CD4-positive, alpha-beta T cell (primary cell): Measurements from ENCODE around the gene CPA4. TPM values are rescaled to one million over a fixed set of nuclear protein-coding genes. Genes with fewer than 3 reads are reported as not detected.

Experiments
- ATAC-seq: fragments of 200-7000 bp; cut with Tn5 transposase; one replicate; pipeline ENCODE4 v1.10.0; 2022; ENCODE audit warnings: mild to moderate bottlenecking; ENCODE audit not compliant: poor library complexity
- CTCF ChIA-PET: fragments of 350-600 bp; sonication (Branson Sonifier 250); formaldehyde crosslinking; loops from one replicate; lab custom pipeline; 2021; ENCODE audit warnings: antibody characterized with exemption, inconsistent platforms; lab: Charles Lee
- POLR2A ChIA-PET: fragments of 350-600 bp; sonication (Branson Sonifier 250); formaldehyde crosslinking; loops from one replicate; lab custom pipeline; 2021; ENCODE audit warnings: antibody characterized with exemption, inconsistent platforms; lab: Charles Lee
- DNase-seq, 14 experiments: peaks; one replicate each; pipeline ENCODE4 v3.0.0-alpha.2; 2013 to 2020; ENCODE audit warnings: mixed read lengths in 2 of 14
- H3K27ac ChIP-seq, 2 donors: one replicate each; pipeline versions ENCODE4 v1.5.1 to v1.7.0; 2013; ENCODE audit warnings: low read length in 2 of 2, low read depth in 1 of 2, mild to moderate bottlenecking in 1 of 2
- H3K27me3 ChIP-seq, 2 experiments: 1 replicate in 1 of 2; 2 replicates in 1 of 2; pipeline versions ENCODE4 v1.6.1 to v1.7.0; 2013; ENCODE audit warnings: low read length in 2 of 2, control low read depth in 1 of 2, mild to moderate bottlenecking in 1 of 2, moderate library complexity in 1 of 2; ENCODE audit not compliant: insufficient read depth in 2 of 2, control insufficient read depth in 1 of 2
- H3K36me3 ChIP-seq: one replicate; pipeline ENCODE4 v1.6.1; 2013; ENCODE audit warnings: low read length, control low read depth; ENCODE audit not compliant: insufficient read depth
- H3K4me1 ChIP-seq: one replicate; pipeline ENCODE4 v1.6.1; 2013; ENCODE audit warnings: low read length, control low read depth; ENCODE audit not compliant: insufficient read depth
- H3K4me3 ChIP-seq: one replicate; pipeline ENCODE4 v1.5.1; 2013; ENCODE audit warnings: mild to moderate bottlenecking, low read length, moderate library complexity
- H3K9me3 ChIP-seq, 2 experiments: 1 replicate in 1 of 2; 2 replicates in 1 of 2; pipeline versions ENCODE4 v1.6.1 to v1.7.0; 2013; ENCODE audit warnings: low read length in 2 of 2, mild to moderate bottlenecking in 2 of 2, control low read depth in 1 of 2, moderate library complexity in 1 of 2; ENCODE audit not compliant: control insufficient read depth in 1 of 2, insufficient read depth in 1 of 2
- H3K27ac Mint-ChIP-seq: one replicate; pipeline ENCODE4 v1.8.0; 2020; ENCODE audit warnings: mixed read lengths
- H3K27me3 Mint-ChIP-seq: one replicate; pipeline ENCODE4 v1.8.0; 2021; ENCODE audit warnings: mixed read lengths
- H3K36me3 Mint-ChIP-seq: one replicate; pipeline ENCODE4 v1.8.0; 2021; ENCODE audit warnings: low read depth, mixed read lengths
- H3K4me1 Mint-ChIP-seq: one replicate; pipeline ENCODE4 v1.8.0; 2021; ENCODE audit warnings: low read depth, mixed read lengths
- H3K4me3 Mint-ChIP-seq: one replicate; pipeline ENCODE4 v1.8.0; 2020; ENCODE audit warnings: mild to moderate bottlenecking, mixed read lengths
- H3K9me3 Mint-ChIP-seq: one replicate; pipeline ENCODE4 v1.8.0; 2020; ENCODE audit warnings: mixed read lengths
- CTCF ChIP-seq: fragments of 200-600 bp; IDR thresholded peaks from one replicate; pipeline ENCODE4 v1.8.0; 2022; ENCODE audit warnings: antibody characterized with exemption, mild to moderate bottlenecking
- intact Hi-C, 2 experiments: fragments of 100-400 bp; cut with DNase I in 1 of 2; cut with micrococcal nuclease in 1 of 2; formaldehyde crosslinking; loops; one replicate each; pipeline versions ENCODE4 v1.15.1 to v1.9.0; 2023 to 2025; cut with DNase I, micrococcal nuclease
- total RNA-seq, 174 experiments: library from RNA in 2 of 174; stranded (reverse) in 2 of 174; gene quantifications; one replicate each; pipeline ENCODE4 v1.2.3 and lab custom pipeline; 2021 to 2026

CPA4 gene
- total RNA-seq, 2 experiments from 2014 or later: not detected

GRCh38 chr7:130358471-130358870 is 65.5 kb downstream of the CPA4 start:
- DNase-seq (no peak), ATAC-seq (no peak)
- H3K4me3 Mint-ChIP-seq: no peak overlapping the region
- ChIA-PET POLR2A (no interaction called here), CTCF (no interaction called here)
- no peak overlapping the region for H3K27ac ChIP-seq
- no peaks in the 10 kb centered on the region for H3K36me3 Mint-ChIP-seq
- no peaks in the 10 kb centered on the region for H3K4me1 Mint-ChIP-seq
- intact Hi-C loops: no loop called here
- peaks cover 5% of the 10 kb centered on the region for H3K9me3 Mint-ChIP-seq
- H3K27me3 Mint-ChIP-seq: no peaks in the 10 kb centered on the region
- peaks cover 10 to 11% of the 10 kb centered on the region in 2 experiments for H3K9me3 ChIP-seq
- H3K27me3 ChIP-seq: peaks cover 0 to 2% of the 10 kb centered on the region in 2 experiments
- no peak overlapping the region for H3K27ac Mint-ChIP-seq
- H3K36me3 ChIP-seq: no peaks in the 10 kb centered on the region
- no peak for TF ChIP-seq CTCF
- no peak overlapping the region for H3K4me3 ChIP-seq
- no peaks in the 10 kb centered on the region for H3K4me1 ChIP-seq

GRCh38 chr7:130359276-130359857 is 66.4 kb downstream of the CPA4 start:
- Mint-ChIP-seq H3K27ac (no peak overlapping the region), H3K4me3 (no peak overlapping the region), H3K27me3 (no peaks in the 10 kb centered on the region), H3K36me3 (no peaks in the 10 kb centered on the region), H3K9me3 (peaks cover 5% of the 10 kb centered on the region), H3K4me1 (no peaks in the 10 kb centered on the region)
- DNase-seq: no peak
- TF ChIP-seq CTCF: no peak
- POLR2A ChIA-PET: interaction anchor here (0.8 kb wide), 1 partner anchor 33 kb away, joined by 3 read pairs; no protein-coding TSS in a partner anchor
- H3K27ac ChIP-seq: no peak overlapping the region
- peaks cover 10 to 11% of the 10 kb centered on the region in 2 experiments for H3K9me3 ChIP-seq
- no peaks in the 10 kb centered on the region for H3K36me3 ChIP-seq
- CTCF ChIA-PET: no interaction called here
- intact Hi-C loops: no loop called here
- peaks cover 0 to 2% of the 10 kb centered on the region in 2 experiments for H3K27me3 ChIP-seq
- no peak for ATAC-seq
- no peak overlapping the region for H3K4me3 ChIP-seq
- no peaks in the 10 kb centered on the region for H3K4me1 ChIP-seq

- Mint-ChIP-seq H3K27me3 (no peaks in the 10 kb centered on the region), H3K36me3 (no peaks in the 10 kb centered on the region), H3K27ac (no peak overlapping the region), H3K4me3 (no peak overlapping the region), H3K4me1 (no peaks in the 10 kb centered on the region), H3K9me3 (peaks cover 5% of the 10 kb centered on the region)
- intact Hi-C loops: no loop called here
- DNase-seq (no peak), ATAC-seq (no peak)
- CTCF ChIA-PET: no interaction called here
- POLR2A ChIA-PET: no interaction called here
- TF ChIP-seq CTCF: no peak
- Histone ChIP-seq H3K4me1 (no peaks in the 10 kb centered on the region), H3K36me3 (no peaks in the 10 kb centered on the region), H3K9me3 (peaks cover 10 to 11% of the 10 kb centered on the region in 2 experiments), H3K4me3 (no peak overlapping the region), H3K27ac (no peak overlapping the region), H3K27me3 (peaks cover 0 to 2% of the 10 kb centered on the region in 2 experiments)
Observed at GRCh38 chr7:130360518-130360917, 67.6 kb downstream of the CPA4 start.
